ENCODE data around the gene SRRM4. TPM values are rescaled to one million over a fixed set of nuclear protein-coding genes. Genes with fewer than 3 reads are reported as not detected.

Gene SRRM4
- total RNA-seq, 1 experiment from 2014 or later = 1.4 TPM

GRCh38 chr12:119071176-119071575 lies 89.8 kb downstream of the SRRM4 start:
- Histone ChIP-seq H3K79me2 (ENCODE audit: insufficient read depth, low read length) (no peaks in the 10 kb centered on the region), H3K27me3 (ENCODE audit: insufficient read depth, low read length) (no peaks in the 10 kb centered on the region; the same call in 1 of the 2 replicates), H2BK20ac (ENCODE audit: low read depth, low read length, poor library complexity, severe bottlenecking) (no peak overlapping the region), H2AFZ (ENCODE audit: low read length) (no peak overlapping the region), H3K23me2 (ENCODE audit: insufficient read length, low read depth, low read length, poor library complexity, severe bottlenecking) (no peaks in the 10 kb centered on the region), H3K23ac (ENCODE audit: insufficient read length, low read depth, low read length) (no peak overlapping the region), H3K27ac (ENCODE audit: insufficient read length, low read depth, low read length) (no peak overlapping the region), H3K56ac (ENCODE audit: insufficient read length, low read depth, low read length) (no peak overlapping the region), H3K9ac (ENCODE audit: extremely low read depth, insufficient read length, low read length) (no peak overlapping the region), H2BK12ac (ENCODE audit: insufficient read length, low read depth, low read length) (no peak overlapping the region), H3K4me2 (ENCODE audit: insufficient read depth, insufficient read length, low read length) (no peak overlapping the region), H3K14ac (ENCODE audit: insufficient read depth, low read length) (no peak overlapping the region), H3K4me1 (ENCODE audit: insufficient read depth, low read length) (peaks cover 7% of the 10 kb centered on the region; the same call in 1 of the 2 replicates), H4K91ac (ENCODE audit: insufficient read length, low read depth, low read length) (no peak overlapping the region), H3T11ph (ENCODE audit: low read length) (no peak overlapping the region), H3K9me3 (ENCODE audit: control insufficient read depth, low read depth, low read length) (no peaks in the 10 kb centered on the region), H2BK15ac (ENCODE audit: low read depth, low read length) (no peak overlapping the region), H4K20me1 (ENCODE audit: control insufficient read depth, insufficient read depth, insufficient read length) (peaks cover 3% of the 10 kb centered on the region), H2AK5ac (ENCODE audit: insufficient read length, low read length) (no peak overlapping the region), H4K8ac (replicated peaks; ENCODE audit: insufficient read length, low read depth, low read length) (no peak overlapping the region), H3K79me1 (ENCODE audit: insufficient read depth, low read depth, low read length, poor library complexity, severe bottlenecking) (no peaks in the 10 kb centered on the region), H2BK5ac (ENCODE audit: insufficient read length, low read length) (no peak overlapping the region), H3K4ac (ENCODE audit: low read depth, low read length) (no peak overlapping the region), H2BK120ac (ENCODE audit: low read depth, low read length, poor library complexity, severe bottlenecking) (no peak overlapping the region), H4K5ac (ENCODE audit: insufficient read length, low read depth, low read length) (no peak overlapping the region), H3K18ac (ENCODE audit: insufficient read length, low read depth, low read length) (no peak overlapping the region)
- H3K36me3 Mint-ChIP-seq (ENCODE audit: insufficient read depth in 1 of 3, low read depth in 3 of 3) = no peaks in the 10 kb centered on the region
- WGBS (ENCODE audit: extremely low coverage, insufficient read length, low lambda C conversion rate) = no CpG with 5 or more reads among the region's 6 CpGs
- DNase-seq = no peak
- H3K27me3 Mint-ChIP-seq (ENCODE audit: low read depth) = peaks cover 21% of the 10 kb centered on the region
- H3K27ac Mint-ChIP-seq = no peak overlapping the region
- H3K4me1 Mint-ChIP-seq = peaks cover 22 to 27% of the 10 kb centered on the region in 2 experiments
- H3K4me3 Mint-ChIP-seq = no peak overlapping the region
- H3K9me3 Mint-ChIP-seq = no peaks in the 10 kb centered on the region
- no peak for TF ChIP-seq CTCF (conservative IDR thresholded peaks at IDR 0.05)

Data from H9 (cell line).